HepG2 (cell line): ENCODE results near the gene PRMT7. TPM values are rescaled to one million over a fixed set of nuclear protein-coding genes. Genes with fewer than 3 reads are reported as not detected.

Source experiments
- ATAC-seq: fragments of 200-7000 bp; cut with Tn5 transposase; 3 replicates; pipeline ENCODE4 v1.9.1; 2020; ENCODE audit warnings: mild to moderate bottlenecking, moderate library complexity
- BruUV-seq: library from RNA; stranded (reverse); fragments of 400-500 nt; replicated peaks from 2 replicates; lab custom pipeline; 2021; lab: Mats Ljungman, UMichigan
- CTCF ChIA-PET: fragments of 300-600 bp; formaldehyde crosslinking; extraction: SDS; loops from one replicate; lab custom pipeline; 2021; ENCODE audit warnings: low total read pairs, inconsistent platforms, low intra/inter-chr PET ratio; lab: Yijun Ruan, JAX
- POLR2A ChIA-PET: fragments of 350-600 bp; sonication (Branson Sonifier 250); formaldehyde crosslinking; loops from one replicate; lab custom pipeline; 2020; ENCODE audit warnings: antibody characterized with exemption, inconsistent platforms; lab: Yijun Ruan, JAX
- DNase-seq: peaks from one replicate; pipeline ENCODE4 v3.0.0-alpha.2; 2015; ENCODE audit warnings: low spot score
- FAIRE-seq: peaks from 3 replicates; lab custom pipeline; 2011; peaks lifted over from hg19 to GRCh38; lab: Jason Lieb, UNC
- H2AFZ ChIP-seq: one replicate; pipeline ENCODE4 v1.6.1; 2011; ENCODE audit warnings: low read length, inconsistent platforms
- H3K27ac ChIP-seq: fragments of 300-600 bp; 3 replicates; pipeline ENCODE4 v1.8.0; 2011; ENCODE audit warnings: mixed run types, mild to moderate bottlenecking, mixed read lengths, low read length, inconsistent platforms; ENCODE audit not compliant: insufficient read depth; ENCODE audit errors: extremely low read length
- H3K27me3 ChIP-seq, 2 experiments: fragments of 200-600 bp in 1 of 2; 2 replicates in 1 of 2; 3 replicates in 1 of 2; pipeline versions ENCODE4 v1.6.0 to v1.8.0; 2011; ENCODE audit warnings: low read length in 2 of 2, mild to moderate bottlenecking in 2 of 2, moderate library complexity in 2 of 2, inconsistent platforms in 1 of 2; ENCODE audit not compliant: insufficient read depth in 2 of 2, control insufficient read depth in 1 of 2
- H3K36me3 ChIP-seq, 2 experiments: fragments of 200-600 bp in 1 of 2; replicated peaks in 1 of 2; 2 replicates in 1 of 2; 3 replicates in 1 of 2; pipeline versions ENCODE4 v1.5.1 to v1.8.0; 2011; ENCODE audit warnings: low read length in 2 of 2, inconsistent platforms in 1 of 2; ENCODE audit not compliant: insufficient read depth in 2 of 2, control insufficient read depth in 1 of 2
- H3K4me1 ChIP-seq: 2 replicates; pipeline ENCODE4 v1.5.1; 2012; ENCODE audit warnings: low read length, inconsistent platforms; ENCODE audit not compliant: insufficient read depth
- H3K4me2 ChIP-seq: 2 replicates; pipeline ENCODE4 v1.6.0; 2011; ENCODE audit warnings: low read depth, low read length, inconsistent platforms
- H3K4me3 ChIP-seq, 3 experiments: fragments of 200-600 bp in 1 of 3; sonication (generic), shearing (Covaris generic) in 1 of 3; replicated peaks in 1 of 3; 2 replicates each; pipeline ENCODE4 v1.5.1; 2011 to 2016; ENCODE audit warnings: low read length in 3 of 3, inconsistent platforms in 2 of 3, low read depth in 2 of 3, mild to moderate bottlenecking in 2 of 3, control low read depth in 1 of 3, mixed read lengths in 1 of 3; ENCODE audit not compliant: insufficient read depth in 1 of 3
- H3K79me2 ChIP-seq: one replicate; pipeline ENCODE4 v1.6.1; 2011; ENCODE audit warnings: low read length, inconsistent platforms; ENCODE audit not compliant: insufficient read depth
- H3K9ac ChIP-seq: 2 replicates; pipeline ENCODE4 v1.6.0; 2011; ENCODE audit warnings: mild to moderate bottlenecking, low read depth, low read length, inconsistent platforms; ENCODE audit not compliant: insufficient read depth
- H3K9me3 ChIP-seq: 2 replicates; pipeline ENCODE4 v1.5.1; 2012; ENCODE audit warnings: mild to moderate bottlenecking, low read length
- H4K20me1 ChIP-seq: 2 replicates; pipeline ENCODE4 v1.6.0; 2011; ENCODE audit warnings: inconsistent platforms, mild to moderate bottlenecking, low read length, moderate library complexity; ENCODE audit not compliant: insufficient read depth
- HOXA3 ChIP-seq: sonication (generic); formaldehyde crosslinking; IDR thresholded peaks from 2 replicates; pipeline ENCODE4 v1.5.0; 2020; ENCODE audit warnings: missing genetic modification reagents
- RAD51 ChIP-seq: fragments of 450-650 bp; IDR thresholded peaks from 2 replicates; pipeline ENCODE4 v1.6.1; 2016; ENCODE audit warnings: borderline replicate concordance
- SP2 ChIP-seq: sonication (generic); formaldehyde crosslinking; IDR thresholded peaks from 2 replicates; pipeline ENCODE4 v1.5.1; 2020; ENCODE audit warnings: mild to moderate bottlenecking, missing genetic modification reagents
- SP4 ChIP-seq: sonication (generic); formaldehyde crosslinking; IDR thresholded peaks from 2 replicates; pipeline ENCODE4 v1.8.1; 2023; ENCODE audit warnings: mild to moderate bottlenecking, missing genetic modification reagents
- ZNF263 ChIP-seq: sonication (generic); formaldehyde crosslinking; IDR thresholded peaks from 2 replicates; pipeline ENCODE4 v1.4.0; 2020; ENCODE audit warnings: missing genetic modification reagents
- ZNF557 ChIP-seq: sonication (generic); formaldehyde crosslinking; IDR thresholded peaks from 2 replicates; pipeline ENCODE4 v1.4.0; 2020; ENCODE audit warnings: missing genetic modification reagents
- ZNF740 ChIP-seq: sonication (generic); formaldehyde crosslinking; IDR thresholded peaks from 2 replicates; pipeline ENCODE4 v1.4.0; 2020; ENCODE audit warnings: missing genetic modification reagents
- WGBS: methylation state at CpG from one replicate; pipeline ENCODE4 v1.1.6; 2017; ENCODE audit warnings: low lambda C conversion rate; 5-methylcytosine and 5-hydroxymethylcytosine counted together
- in situ Hi-C: cut with HindIII; loops from 2 replicates; pipeline ENCODE4 v1.10.0; 2017; ENCODE audit warnings: low pct_unique_long_range_greater_than_20kb; ENCODE audit not compliant: extremely low pct_ligation_motif_present
- intact Hi-C: fragments of 100-400 bp; cut with micrococcal nuclease; formaldehyde crosslinking; loops from one replicate; pipeline ENCODE4 v1.10.0; 2022; ENCODE audit not compliant: unreplicated experiment
- polyA plus RNA-seq, 8 experiments: library from polyadenylated mRNA; depleted of rRNA in 3 of 8; stranded (reverse) in 7 of 8; unstranded in 1 of 8; fragments of >200 nt; fragmentation: Illumina TruSeq in 4 of 8; extraction: Trizol in 4 of 8; gene quantifications; 2 replicates each; pipeline versions ENCODE4 v1.2.1 to v1.2.3, GENCODE V29; 2011 to 2016; ENCODE audit warnings: low read depth in 4 of 8, missing spikeins in 1 of 8, mixed read lengths in 1 of 8; ENCODE audit not compliant: insufficient read depth in 1 of 8
- total RNA-seq, 5 experiments: library from RNA; depleted of rRNA; stranded (reverse); fragments of >200 nt; fragmentation: Illumina TruSeq; extraction: Trizol; gene quantifications; 2 replicates each; pipeline ENCODE4 v1.2.3, GENCODE V29; 2016; ENCODE audit warnings: low read depth in 1 of 5
- TF ChIP-seq, protein P1 (sequence below): sonication (generic); formaldehyde crosslinking; IDR thresholded peaks from 2 replicates; pipeline ENCODE4 v1.5.0; 2020; ENCODE audit warnings: missing genetic modification reagents

PRMT7 gene
- total and polyA plus RNA-seq, 2 of the 13 experiments (the other 11 are each of a cell fraction or from before 2014, with no cell fraction given): 47.5 to 55.0 TPM

DNA sequence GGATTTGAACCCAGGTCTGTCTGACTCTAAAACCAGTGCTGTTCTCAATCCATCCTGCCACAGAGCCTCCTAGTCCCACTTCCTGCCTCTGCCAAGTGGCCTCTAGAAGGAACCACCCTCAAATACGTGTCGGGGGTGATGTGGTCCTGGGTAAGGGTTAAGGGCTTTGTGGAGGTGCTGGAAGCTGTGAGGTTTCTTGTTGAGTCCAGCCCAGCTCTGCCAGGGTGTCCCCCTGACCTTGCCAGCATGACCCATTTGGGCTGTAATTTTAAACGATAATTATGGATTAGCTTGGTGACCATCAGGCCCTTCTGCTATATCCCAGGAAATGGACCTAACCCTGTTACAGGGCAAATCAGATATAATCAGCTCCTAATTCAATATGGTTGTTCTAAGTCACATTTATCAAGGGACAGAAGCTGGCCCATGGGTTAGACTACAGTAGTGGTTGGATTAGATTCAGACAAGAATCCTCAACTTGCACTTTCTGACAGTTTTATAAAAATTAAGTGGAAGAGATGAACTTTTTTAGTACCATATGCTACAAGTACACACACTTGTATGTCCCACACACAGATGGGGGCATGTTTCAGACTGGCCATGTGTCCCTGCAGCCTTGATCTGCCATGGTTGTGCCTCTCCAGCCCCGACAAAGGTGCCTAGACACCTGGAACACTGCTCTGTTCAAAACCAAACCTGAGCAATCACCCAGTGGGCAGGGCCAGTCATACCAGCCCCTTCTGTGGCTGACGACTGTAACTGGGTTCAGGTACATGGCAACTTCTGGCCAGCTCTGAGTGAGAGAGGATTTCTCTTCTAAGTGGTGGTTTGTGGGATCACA is 89.5 kb downstream of the PRMT7 start:
- Histone ChIP-seq H3K9me3 (no peaks in the 10 kb centered on the region), H3K9ac (no peak overlapping the region), H3K27me3 (peaks cover 4 to 21% of the 10 kb centered on the region in 2 experiments), H3K4me2 (no peak overlapping the region), H3K36me3 (no peaks in the 10 kb centered on the region), H3K4me1 (no peaks in the 10 kb centered on the region), H3K79me2 (no peaks in the 10 kb centered on the region), H2AFZ (no peak overlapping the region), H3K27ac (no peak overlapping the region)
- ATAC-seq: no peak
- POLR2A ChIA-PET: no interaction called here
- intact Hi-C loops: no loop called here
- DNase-seq: no peak
- FAIRE-seq: no peak
- TF ChIP-seq HOXA3 (CRISPR knock-in tag) (no peak), ZNF263 (CRISPR knock-in tag) (no peak), ZNF557 (no peak), ZNF740 (CRISPR knock-in tag) (no peak), RAD51 (no peak), SP2 (no peak), SP4 (CRISPR knock-in tag) (no peak)
- TF ChIP-seq, protein P1, sequence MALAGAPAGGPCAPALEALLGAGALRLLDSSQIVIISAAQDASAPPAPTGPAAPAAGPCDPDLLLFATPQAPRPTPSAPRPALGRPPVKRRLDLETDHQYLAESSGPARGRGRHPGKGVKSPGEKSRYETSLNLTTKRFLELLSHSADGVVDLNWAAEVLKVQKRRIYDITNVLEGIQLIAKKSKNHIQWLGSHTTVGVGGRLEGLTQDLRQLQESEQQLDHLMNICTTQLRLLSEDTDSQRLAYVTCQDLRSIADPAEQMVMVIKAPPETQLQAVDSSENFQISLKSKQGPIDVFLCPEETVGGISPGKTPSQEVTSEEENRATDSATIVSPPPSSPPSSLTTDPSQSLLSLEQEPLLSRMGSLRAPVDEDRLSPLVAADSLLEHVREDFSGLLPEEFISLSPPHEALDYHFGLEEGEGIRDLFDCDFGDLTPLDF (CRISPR knock-in tag): no peak
- TF ChIP-seq, all 625 proteins: peak for 0
- Histone ChIP-seq H3K4me3 (no peak overlapping the region), H4K20me1 (no peaks in the 10 kb centered on the region)
- CTCF ChIA-PET: no interaction called here
- in situ Hi-C loops: no loop called here
- 32% methylated on average over 5 of the region's 5 CpGs for WGBS
- BruUV-seq: no TSS peak
